ENCODE data around the gene KRTAP5-10.

DNA sequence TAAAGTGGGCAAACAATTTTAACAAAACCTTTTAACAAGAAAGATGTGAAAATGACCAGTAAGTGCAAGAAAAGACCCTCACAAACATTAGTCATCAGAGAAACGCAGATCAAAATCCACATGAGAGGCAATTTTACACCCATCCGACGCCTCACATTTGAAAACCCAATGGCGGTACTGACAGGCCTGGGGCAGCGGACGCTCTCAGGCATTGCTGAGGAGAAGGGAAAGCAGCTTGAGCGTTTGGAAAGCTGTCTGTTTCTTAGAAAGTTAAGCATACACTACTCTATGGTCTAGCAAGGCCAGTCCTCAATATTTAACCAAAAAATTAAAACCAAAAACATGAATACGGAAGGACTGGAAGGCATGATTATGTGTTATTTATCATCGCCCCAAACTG lies 29.5 kb upstream of the KRTAP5-10 start:
- TF ChIP-seq POLR2AphosphoS5 (IDR thresholded peaks at IDR 0.05; ENCODE audit: low read depth, low read length) (no peak), POLR2A (IDR thresholded peaks at IDR 0.05; ENCODE audit: borderline replicate concordance, extremely low read depth, insufficient read depth, insufficient read length) (no peak), YY1 (IDR thresholded peaks at IDR 0.05; ENCODE audit: extremely low read depth, insufficient replicate concordance, low read depth, low read length) (no peak)
- TF ChIP-seq, protein P1, sequence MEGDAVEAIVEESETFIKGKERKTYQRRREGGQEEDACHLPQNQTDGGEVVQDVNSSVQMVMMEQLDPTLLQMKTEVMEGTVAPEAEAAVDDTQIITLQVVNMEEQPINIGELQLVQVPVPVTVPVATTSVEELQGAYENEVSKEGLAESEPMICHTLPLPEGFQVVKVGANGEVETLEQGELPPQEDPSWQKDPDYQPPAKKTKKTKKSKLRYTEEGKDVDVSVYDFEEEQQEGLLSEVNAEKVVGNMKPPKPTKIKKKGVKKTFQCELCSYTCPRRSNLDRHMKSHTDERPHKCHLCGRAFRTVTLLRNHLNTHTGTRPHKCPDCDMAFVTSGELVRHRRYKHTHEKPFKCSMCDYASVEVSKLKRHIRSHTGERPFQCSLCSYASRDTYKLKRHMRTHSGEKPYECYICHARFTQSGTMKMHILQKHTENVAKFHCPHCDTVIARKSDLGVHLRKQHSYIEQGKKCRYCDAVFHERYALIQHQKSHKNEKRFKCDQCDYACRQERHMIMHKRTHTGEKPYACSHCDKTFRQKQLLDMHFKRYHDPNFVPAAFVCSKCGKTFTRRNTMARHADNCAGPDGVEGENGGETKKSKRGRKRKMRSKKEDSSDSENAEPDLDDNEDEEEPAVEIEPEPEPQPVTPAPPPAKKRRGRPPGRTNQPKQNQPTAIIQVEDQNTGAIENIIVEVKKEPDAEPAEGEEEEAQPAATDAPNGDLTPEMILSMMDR (IDR thresholded peaks at IDR 0.05 in 2 of 3, conservative IDR thresholded peaks at IDR 0.05 in 1 of 3; ENCODE audit: borderline replicate concordance in 1 of 3, insufficient read depth in 1 of 3, low read depth in 2 of 3, low read length in 2 of 3), result no peak

Measured in HCT116 (cell line).